ENCODE data around the gene FXYD3.

The FXYD3 gene

GRCh38 chr19:35075202-35076025 lies 40.2 kb upstream of the FXYD3 start:
- H3K9ac ChIP-seq (ENCODE audit: low read depth, low read length): no peak overlapping the region

GRCh38 chr19:35076026-35076370 lies 39.6 kb upstream of the FXYD3 start:
- H3K4me3 ChIP-seq (ENCODE audit: low read length): no peak overlapping the region
- no peaks in the 10 kb centered on the region for H3K9me3 ChIP-seq (ENCODE audit: insufficient read depth, low read depth, low read length)
- no peaks in the 10 kb centered on the region; the same call in 1 of the 2 replicates for H3K27me3 ChIP-seq (ENCODE audit: insufficient read depth, low read length)
- no peak overlapping the region for H3K27ac ChIP-seq (ENCODE audit: low read length)
- H3K36me3 ChIP-seq (ENCODE audit: insufficient read depth, low read depth, low read length): no peaks in the 10 kb centered on the region
- H3K4me1 ChIP-seq (ENCODE audit: insufficient read depth, low read length): no peaks in the 10 kb centered on the region
- no peak overlapping the region for H3K9ac ChIP-seq (ENCODE audit: low read depth, low read length)

More at GRCh38 chr19:35075202-35076025, 40.2 kb upstream of the FXYD3 start:
- Histone ChIP-seq H3K4me1 (ENCODE audit: insufficient read depth, low read length) (no peaks in the 10 kb centered on the region), H3K27me3 (ENCODE audit: insufficient read depth, low read length) (no peaks in the 10 kb centered on the region; the same call in 1 of the 2 replicates), H3K4me3 (ENCODE audit: low read length) (no peak overlapping the region), H3K36me3 (ENCODE audit: insufficient read depth, low read depth, low read length) (no peaks in the 10 kb centered on the region), H3K27ac (ENCODE audit: low read length) (no peak overlapping the region), H3K9me3 (ENCODE audit: insufficient read depth, low read depth, low read length) (peaks cover 3% of the 10 kb centered on the region; the same call in 1 of the 2 replicates)

GRCh38 chr19:35076657-35077056 lies 39.0 kb upstream of the FXYD3 start:
- H3K4me3 ChIP-seq (ENCODE audit: low read length): no peak overlapping the region
- no peaks in the 10 kb centered on the region; the same call in 1 of the 2 replicates for H3K27me3 ChIP-seq (ENCODE audit: insufficient read depth, low read length)
- H3K9me3 ChIP-seq (ENCODE audit: insufficient read depth, low read depth, low read length): no peaks in the 10 kb centered on the region
- H3K36me3 ChIP-seq (ENCODE audit: insufficient read depth, low read depth, low read length): no peaks in the 10 kb centered on the region
- no peak overlapping the region for H3K9ac ChIP-seq (ENCODE audit: low read depth, low read length)
- H3K27ac ChIP-seq (ENCODE audit: low read length): no peak overlapping the region
- no peaks in the 10 kb centered on the region for H3K4me1 ChIP-seq (ENCODE audit: insufficient read depth, low read length)

GRCh38 chr19:35077411-35078223 lies 38.0 kb upstream of the FXYD3 start:
- Histone ChIP-seq H3K36me3 (ENCODE audit: insufficient read depth, low read depth, low read length) (no peaks in the 10 kb centered on the region), H3K4me1 (ENCODE audit: insufficient read depth, low read length) (no peaks in the 10 kb centered on the region), H3K9me3 (ENCODE audit: insufficient read depth, low read depth, low read length) (no peaks in the 10 kb centered on the region), H3K9ac (ENCODE audit: low read depth, low read length) (no peak overlapping the region), H3K27ac (ENCODE audit: low read length) (no peak overlapping the region), H3K4me3 (ENCODE audit: low read length) (no peak overlapping the region), H3K27me3 (ENCODE audit: insufficient read depth, low read length) (no peaks in the 10 kb centered on the region; the same call in 1 of the 2 replicates)

GRCh38 chr19:35079826-35080225 lies 35.8 kb upstream of the FXYD3 start:
- H3K4me3 ChIP-seq (ENCODE audit: low read length): no peak overlapping the region
- no peaks in the 10 kb centered on the region for H3K36me3 ChIP-seq (ENCODE audit: insufficient read depth, low read depth, low read length)
- no peaks in the 10 kb centered on the region for H3K9me3 ChIP-seq (ENCODE audit: insufficient read depth, low read depth, low read length)
- H3K9ac ChIP-seq (ENCODE audit: low read depth, low read length): no peak overlapping the region
- no peak overlapping the region for H3K27ac ChIP-seq (ENCODE audit: low read length)
- no peaks in the 10 kb centered on the region for H3K4me1 ChIP-seq (ENCODE audit: insufficient read depth, low read length)
- no peaks in the 10 kb centered on the region; the same call in 1 of the 2 replicates for H3K27me3 ChIP-seq (ENCODE audit: insufficient read depth, low read length)

GRCh38 chr19:35080613-35081170 lies 34.9 kb upstream of the FXYD3 start:
- Histone ChIP-seq H3K9me3 (ENCODE audit: insufficient read depth, low read depth, low read length) (no peaks in the 10 kb centered on the region), H3K9ac (ENCODE audit: low read depth, low read length) (no peak overlapping the region), H3K4me1 (ENCODE audit: insufficient read depth, low read length) (no peaks in the 10 kb centered on the region), H3K4me3 (ENCODE audit: low read length) (no peak overlapping the region), H3K27me3 (ENCODE audit: insufficient read depth, low read length) (no peaks in the 10 kb centered on the region; the same call in 1 of the 2 replicates), H3K27ac (ENCODE audit: low read length) (no peak overlapping the region), H3K36me3 (ENCODE audit: insufficient read depth, low read depth, low read length) (no peaks in the 10 kb centered on the region)

GRCh38 chr19:35081201-35081600 lies 34.4 kb upstream of the FXYD3 start:
- Histone ChIP-seq H3K9ac (ENCODE audit: low read depth, low read length) (no peak overlapping the region), H3K4me1 (ENCODE audit: insufficient read depth, low read length) (no peaks in the 10 kb centered on the region), H3K27ac (ENCODE audit: low read length) (no peak overlapping the region), H3K36me3 (ENCODE audit: insufficient read depth, low read depth, low read length) (no peaks in the 10 kb centered on the region), H3K27me3 (ENCODE audit: insufficient read depth, low read length) (no peaks in the 10 kb centered on the region; the same call in 1 of the 2 replicates), H3K9me3 (ENCODE audit: insufficient read depth, low read depth, low read length) (no peaks in the 10 kb centered on the region), H3K4me3 (ENCODE audit: low read length) (no peak overlapping the region)

GRCh38 chr19:35083691-35084508 lies 31.7 kb upstream of the FXYD3 start:
- Histone ChIP-seq H3K4me1 (ENCODE audit: insufficient read depth, low read length) (0 out of 2 replicates have a peak, but pooled peaks cover 2% of the 10 kb centered on the region), H3K9ac (ENCODE audit: low read depth, low read length) (no peak overlapping the region), H3K9me3 (ENCODE audit: insufficient read depth, low read depth, low read length) (no peaks in the 10 kb centered on the region), H3K4me3 (ENCODE audit: low read length) (no peak overlapping the region), H3K27ac (ENCODE audit: low read length) (no peak overlapping the region), H3K27me3 (ENCODE audit: insufficient read depth, low read length) (no peaks in the 10 kb centered on the region), H3K36me3 (ENCODE audit: insufficient read depth, low read depth, low read length) (no peaks in the 10 kb centered on the region)

- H3K27me3 ChIP-seq (ENCODE audit: insufficient read depth, low read length): no peaks in the 10 kb centered on the region
- no peak overlapping the region for H3K27ac ChIP-seq (ENCODE audit: low read length)
- H3K9me3 ChIP-seq (ENCODE audit: insufficient read depth, low read depth, low read length): no peaks in the 10 kb centered on the region
- no peaks in the 10 kb centered on the region for H3K36me3 ChIP-seq (ENCODE audit: insufficient read depth, low read depth, low read length)
- no peak overlapping the region for H3K9ac ChIP-seq (ENCODE audit: low read depth, low read length)
- no peak overlapping the region for H3K4me3 ChIP-seq (ENCODE audit: low read length)
- 0 out of 2 replicates have a peak, but pooled peaks cover 2% of the 10 kb centered on the region for H3K4me1 ChIP-seq (ENCODE audit: insufficient read depth, low read length)
These were observed 31.2 kb upstream of the FXYD3 start for GRCh38 chr19:35084509-35084762.

- no peaks in the 10 kb centered on the region for H3K9me3 ChIP-seq (ENCODE audit: insufficient read depth, low read depth, low read length)
- H3K27me3 ChIP-seq (ENCODE audit: insufficient read depth, low read length): no peaks in the 10 kb centered on the region; the same call in 1 of the 2 replicates
- H3K36me3 ChIP-seq (ENCODE audit: insufficient read depth, low read depth, low read length): no peaks in the 10 kb centered on the region
- H3K4me3 ChIP-seq (ENCODE audit: low read length): no peak overlapping the region
- no peak overlapping the region for H3K27ac ChIP-seq (ENCODE audit: low read length)
- peaks cover 5% of the 10 kb centered on the region; the same call in 1 of the 2 replicates for H3K4me1 ChIP-seq (ENCODE audit: insufficient read depth, low read length)
- no peak overlapping the region for H3K9ac ChIP-seq (ENCODE audit: low read depth, low read length)
These were observed 29.7 kb upstream of the FXYD3 start for GRCh38 chr19:35085947-35086346.

GRCh38 chr19:35086455-35086854 lies 29.2 kb upstream of the FXYD3 start:
- Histone ChIP-seq H3K27ac (ENCODE audit: low read length) (no peak overlapping the region), H3K9ac (ENCODE audit: low read depth, low read length) (no peak overlapping the region), H3K27me3 (ENCODE audit: insufficient read depth, low read length) (no peaks in the 10 kb centered on the region; the same call in 1 of the 2 replicates), H3K4me1 (ENCODE audit: insufficient read depth, low read length) (peaks cover 5% of the 10 kb centered on the region; the same call in 1 of the 2 replicates), H3K4me3 (ENCODE audit: low read length) (no peak overlapping the region), H3K9me3 (ENCODE audit: insufficient read depth, low read depth, low read length) (no peaks in the 10 kb centered on the region), H3K36me3 (ENCODE audit: insufficient read depth, low read depth, low read length) (no peaks in the 10 kb centered on the region)
